ENCODE measurements around the gene ADGRG4. TPM values are rescaled to one million over a fixed set of nuclear protein-coding genes. Genes with fewer than 3 reads are reported as not detected.

ADGRG4 gene
- total and polyA plus RNA-seq, 2 donors (not counting 1 experiment from before 2014, with no cell fraction given), result not detected

DNA sequence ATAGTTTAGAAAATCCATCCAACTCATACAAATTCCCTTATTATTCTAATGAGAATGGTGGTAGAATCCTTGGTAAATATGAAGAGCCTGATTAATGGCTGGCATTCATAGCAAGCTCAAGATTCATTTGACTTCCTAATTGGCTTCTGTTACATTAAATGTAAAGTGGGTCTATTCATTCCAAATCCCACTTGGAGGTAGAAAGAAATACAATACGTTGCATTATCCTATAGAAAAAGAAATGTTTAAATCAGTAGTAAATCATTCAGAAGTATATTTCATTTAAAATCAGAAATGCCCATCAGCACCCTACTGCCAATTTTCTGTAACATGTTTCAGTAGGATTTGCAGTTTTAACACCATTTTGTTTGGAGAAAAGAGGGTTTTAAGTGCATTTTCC, 6.7 kb downstream of the ADGRG4 start:
- Histone ChIP-seq H3K4me2 (replicated peaks; ENCODE audit: low read depth, low read length, poor library complexity, severe bottlenecking) (no peak overlapping the region), H3K79me2 (ENCODE audit: control insufficient read depth, insufficient read depth, low read length) (no peaks in the 10 kb centered on the region), H3K27ac (ENCODE audit: low read length in 2 of 2) (no peak overlapping the region), H3K9ac (ENCODE audit: low read length) (no peak overlapping the region), H3K9me3 (ENCODE audit: control extremely low read depth in 1 of 3, control insufficient read depth in 2 of 3, insufficient read depth in 1 of 3, low read length in 2 of 3) (no peaks in the 10 kb centered on the region), H3K4me3 (ENCODE audit: control extremely low read depth in 1 of 5, extremely low read depth in 1 of 5, insufficient read depth in 1 of 5, low read depth in 2 of 5, low read length in 4 of 5) (no peak overlapping the region), H3K36me3 (replicated peaks in 1 of 2; ENCODE audit: control extremely low read depth in 1 of 2, control insufficient read depth in 1 of 2, extremely low read depth in 1 of 2, insufficient read depth in 2 of 2, low read length in 1 of 2) (no peaks in the 10 kb centered on the region), H4K20me1 (ENCODE audit: control insufficient read depth, insufficient read depth, low read length, poor library complexity, severe bottlenecking) (no peaks in the 10 kb centered on the region), H2AFZ (ENCODE audit: insufficient read depth, low read depth, low read length, poor library complexity, severe bottlenecking) (no peak overlapping the region), H3K27me3 (replicated peaks in 1 of 4; ENCODE audit: control extremely low read depth in 1 of 4, control insufficient read depth in 3 of 4, insufficient read depth in 4 of 4, low read length in 3 of 4) (no peaks in the 10 kb centered on the region), H3K4me1 (ENCODE audit: control insufficient read depth in 2 of 2, insufficient read depth in 2 of 2, low read length in 2 of 2) (no peaks in the 10 kb centered on the region)
- no peak for TF ChIP-seq EZH2 (IDR thresholded peaks at IDR 0.05; ENCODE audit: borderline replicate concordance, insufficient read depth, low read depth, low read length, poor library complexity, severe bottlenecking)
- TF ChIP-seq, protein P1, sequence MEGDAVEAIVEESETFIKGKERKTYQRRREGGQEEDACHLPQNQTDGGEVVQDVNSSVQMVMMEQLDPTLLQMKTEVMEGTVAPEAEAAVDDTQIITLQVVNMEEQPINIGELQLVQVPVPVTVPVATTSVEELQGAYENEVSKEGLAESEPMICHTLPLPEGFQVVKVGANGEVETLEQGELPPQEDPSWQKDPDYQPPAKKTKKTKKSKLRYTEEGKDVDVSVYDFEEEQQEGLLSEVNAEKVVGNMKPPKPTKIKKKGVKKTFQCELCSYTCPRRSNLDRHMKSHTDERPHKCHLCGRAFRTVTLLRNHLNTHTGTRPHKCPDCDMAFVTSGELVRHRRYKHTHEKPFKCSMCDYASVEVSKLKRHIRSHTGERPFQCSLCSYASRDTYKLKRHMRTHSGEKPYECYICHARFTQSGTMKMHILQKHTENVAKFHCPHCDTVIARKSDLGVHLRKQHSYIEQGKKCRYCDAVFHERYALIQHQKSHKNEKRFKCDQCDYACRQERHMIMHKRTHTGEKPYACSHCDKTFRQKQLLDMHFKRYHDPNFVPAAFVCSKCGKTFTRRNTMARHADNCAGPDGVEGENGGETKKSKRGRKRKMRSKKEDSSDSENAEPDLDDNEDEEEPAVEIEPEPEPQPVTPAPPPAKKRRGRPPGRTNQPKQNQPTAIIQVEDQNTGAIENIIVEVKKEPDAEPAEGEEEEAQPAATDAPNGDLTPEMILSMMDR (IDR thresholded peaks at IDR 0.05), result no peak
- peaks cover 7% of the 10 kb centered on the region for H3K27me3 Mint-ChIP-seq
- POLR2A ChIA-PET, result no interaction called here
- no peaks in the 10 kb centered on the region for H3K9me3 Mint-ChIP-seq (ENCODE audit: insufficient read depth)
- CTCF ChIA-PET, result no interaction called here
- no CpG with 5 or more reads among the region's 1 CpG for WGBS (ENCODE audit: insufficient coverage)
- no peak overlapping the region for H3K27ac Mint-ChIP-seq
- H3K4me3 Mint-ChIP-seq, result no peak overlapping the region
- ATAC-seq (ENCODE audit: low read depth) (no peak), DNase-seq (no peak)
- intact Hi-C loops (cut with micrococcal nuclease), result no loop called here
- H3K4me1 Mint-ChIP-seq, result no peaks in the 10 kb centered on the region

DNA sequence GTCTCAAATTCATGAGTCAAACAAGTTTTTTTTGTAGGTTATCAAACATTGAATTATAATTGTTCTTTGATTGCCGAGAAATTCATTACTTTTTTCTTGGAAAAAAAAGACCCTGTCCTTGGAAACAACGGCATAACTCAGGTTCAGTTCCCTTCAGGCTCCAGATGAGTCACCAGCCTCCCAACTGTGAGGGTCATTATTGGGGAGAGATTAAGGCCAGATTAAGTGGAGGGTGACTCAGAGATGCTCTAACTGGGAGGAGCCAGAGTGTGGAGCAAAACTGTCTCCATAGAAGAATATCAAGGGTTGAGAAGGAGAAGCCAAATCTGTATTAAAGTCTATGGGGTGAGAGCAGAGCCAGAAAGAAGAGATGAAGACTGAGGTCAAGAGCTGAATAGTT, 9.6 kb downstream of the ADGRG4 start:
- no peaks in the 10 kb centered on the region for H3K79me2 ChIP-seq (ENCODE audit: control insufficient read depth, insufficient read depth, low read length)
- ATAC-seq (ENCODE audit: low read depth), result no peak
- Mint-ChIP-seq H3K4me3 (no peak overlapping the region), H3K4me1 (no peaks in the 10 kb centered on the region), H3K27me3 (peaks cover 7% of the 10 kb centered on the region), H3K27ac (no peak overlapping the region), H3K9me3 (ENCODE audit: insufficient read depth) (no peaks in the 10 kb centered on the region)
- H3K27me3 ChIP-seq (replicated peaks in 1 of 4; ENCODE audit: control extremely low read depth in 1 of 4, control insufficient read depth in 3 of 4, insufficient read depth in 4 of 4, low read length in 3 of 4), result no peaks in the 10 kb centered on the region
- no peak for TF ChIP-seq EZH2 (IDR thresholded peaks at IDR 0.05; ENCODE audit: borderline replicate concordance, insufficient read depth, low read depth, low read length, poor library complexity, severe bottlenecking)
- TF ChIP-seq, protein P1 (IDR thresholded peaks at IDR 0.05), result no peak
- no peaks in the 10 kb centered on the region for H3K9me3 ChIP-seq (ENCODE audit: control extremely low read depth in 1 of 3, control insufficient read depth in 2 of 3, insufficient read depth in 1 of 3, low read length in 2 of 3)
- H4K20me1 ChIP-seq (ENCODE audit: control insufficient read depth, insufficient read depth, low read length, poor library complexity, severe bottlenecking), result no peaks in the 10 kb centered on the region
- H3K4me1 ChIP-seq (ENCODE audit: control insufficient read depth in 2 of 2, insufficient read depth in 2 of 2, low read length in 2 of 2), result no peaks in the 10 kb centered on the region
- H3K36me3 ChIP-seq (replicated peaks in 1 of 2; ENCODE audit: control extremely low read depth in 1 of 2, control insufficient read depth in 1 of 2, extremely low read depth in 1 of 2, insufficient read depth in 2 of 2, low read length in 1 of 2), result no peaks in the 10 kb centered on the region
- no CpG with 5 or more reads among the region's 2 CpGs for WGBS (ENCODE audit: insufficient coverage)
- DNase-seq, result no peak
- H3K4me3 ChIP-seq (ENCODE audit: control extremely low read depth in 1 of 5, extremely low read depth in 1 of 5, insufficient read depth in 1 of 5, low read depth in 2 of 5, low read length in 4 of 5), result no peak overlapping the region
- H3K4me2 ChIP-seq (replicated peaks; ENCODE audit: low read depth, low read length, poor library complexity, severe bottlenecking), result no peak overlapping the region
- CTCF ChIA-PET, result no interaction called here
- POLR2A ChIA-PET, result no interaction called here
- no peak overlapping the region for H3K27ac ChIP-seq (ENCODE audit: low read length in 2 of 2)
- no peak overlapping the region for H2AFZ ChIP-seq (ENCODE audit: insufficient read depth, low read depth, low read length, poor library complexity, severe bottlenecking)
- no peak overlapping the region for H3K9ac ChIP-seq (ENCODE audit: low read length)
- intact Hi-C loops (cut with micrococcal nuclease), result no loop called here

Data from B cell (primary cell).